Common myeloid progenitor, CD34-positive (primary cell): Measurements from ENCODE around the gene NRCAM.

Source experiments
- CTCF ChIA-PET: fragments of 350-600 bp; sonication (Branson Sonifier 250); formaldehyde crosslinking; loops from one replicate; lab custom pipeline; 2021; ENCODE audit warnings: antibody characterized with exemption; lab: Charles Lee
- POLR2A ChIA-PET: fragments of 350-600 bp; sonication (Branson Sonifier 250); formaldehyde crosslinking; loops from one replicate; lab custom pipeline; 2021; ENCODE audit warnings: antibody characterized with exemption; lab: Charles Lee
- DNase-seq, 3 donors: peaks; one replicate each; pipeline versions ENCODE4 v3.0.0 to v3.0.0-alpha.2; 2013
- H3K27ac ChIP-seq, 2 experiments: 1 replicate in 1 of 2; 2 replicates in 1 of 2; pipeline ENCODE4 v1.7.0; 2013; ENCODE audit warnings: inconsistent platforms in 2 of 2, low read length in 2 of 2, mild to moderate bottlenecking in 2 of 2, low read depth in 1 of 2, moderate library complexity in 1 of 2; ENCODE audit not compliant: severe bottlenecking in 2 of 2, insufficient read depth in 1 of 2, poor library complexity in 1 of 2
- H3K27me3 ChIP-seq, 5 experiments: replicated peaks in 2 of 5; 1 replicate in 3 of 5; 2 replicates in 2 of 5; pipeline versions ENCODE4 v1.6.1 to v1.7.0; 2013; ENCODE audit warnings: low read length in 4 of 5, mild to moderate bottlenecking in 2 of 5, moderate library complexity in 2 of 5, inconsistent platforms in 1 of 5; ENCODE audit not compliant: insufficient read depth in 5 of 5, control insufficient read depth in 4 of 5
- H3K36me3 ChIP-seq, 4 experiments: 1 replicate in 2 of 4; 2 replicates in 2 of 4; pipeline versions ENCODE4 v1.6.1 to v1.7.0; 2013; ENCODE audit warnings: low read length in 3 of 4, control low read depth in 1 of 4, mild to moderate bottlenecking in 1 of 4; ENCODE audit not compliant: control insufficient read depth in 4 of 4, insufficient read depth in 4 of 4
- H3K4me1 ChIP-seq, 4 experiments: 1 replicate in 3 of 4; 2 replicates in 1 of 4; pipeline versions ENCODE4 v1.6.1 to v1.7.1; 2013; ENCODE audit warnings: low read length in 3 of 4, mild to moderate bottlenecking in 3 of 4, control low read depth in 1 of 4, inconsistent platforms in 1 of 4, moderate library complexity in 1 of 4; ENCODE audit not compliant: control insufficient read depth in 4 of 4, insufficient read depth in 4 of 4; ENCODE audit errors: control extremely low read depth in 1 of 4
- H3K4me3 ChIP-seq, 7 experiments: 1 replicate in 4 of 7; 2 replicates in 3 of 7; pipeline versions ENCODE4 v1.5.1 to v1.7.0; 2013; ENCODE audit warnings: mild to moderate bottlenecking in 7 of 7, low read length in 6 of 7, moderate library complexity in 6 of 7, inconsistent platforms in 2 of 7, low read depth in 2 of 7, control low read depth in 1 of 7; ENCODE audit not compliant: insufficient read depth in 4 of 7, control insufficient read depth in 1 of 7; ENCODE audit errors: extremely low read depth in 1 of 7
- H3K9me3 ChIP-seq, 5 experiments: 1 replicate in 4 of 5; 2 replicates in 1 of 5; pipeline versions ENCODE4 v1.6.1 to v1.7.1; 2013; ENCODE audit warnings: low read length in 4 of 5, mild to moderate bottlenecking in 2 of 5, inconsistent platforms in 1 of 5, low read depth in 1 of 5, moderate library complexity in 1 of 5; ENCODE audit not compliant: control insufficient read depth in 4 of 5, insufficient read depth in 2 of 5; ENCODE audit errors: control extremely low read depth in 1 of 5
- WGBS: methylation state at CpG from one replicate; pipeline ENCODE4 v1.1.5; 2013; ENCODE audit not compliant: insufficient coverage; 5-methylcytosine and 5-hydroxymethylcytosine counted together

NRCAM gene

DNA sequence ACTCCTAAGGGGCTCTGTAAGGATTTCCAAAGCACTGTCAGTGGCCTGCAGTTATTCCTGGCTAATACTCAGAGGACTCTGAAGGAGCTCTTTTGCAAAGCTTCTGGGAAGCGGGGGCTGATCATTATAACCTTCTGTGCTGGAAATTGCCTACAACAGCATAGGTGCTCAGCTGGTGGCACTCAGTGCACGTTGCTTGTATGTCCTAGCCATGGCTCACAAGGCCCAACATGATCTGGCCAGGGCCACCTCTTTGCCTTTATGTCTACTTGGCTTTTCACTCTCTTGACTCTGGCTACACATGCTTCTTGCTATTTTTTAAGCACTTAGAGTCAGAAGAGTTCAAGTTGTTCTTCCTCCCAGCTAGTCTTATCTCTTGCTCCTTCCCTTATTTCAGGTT, 343.6 kb downstream of the NRCAM start:
- ChIA-PET CTCF (interaction anchor here (1.3 to 10.6 kb wide), 9 partner anchors 8 to 66 kb away, joined by 3 to 121 read pairs (median 5); no protein-coding TSS in a partner anchor), POLR2A (no interaction called here)
- Histone ChIP-seq H3K4me3 (no peak overlapping the region), H3K9me3 (no peaks in the 10 kb centered on the region), H3K27me3 (no peaks in the 10 kb centered on the region), H3K4me1 (no peaks in the 10 kb centered on the region), H3K36me3 (no peaks in the 10 kb centered on the region), H3K27ac (no peak overlapping the region)
- DNase-seq = no peak
- WGBS = 91% methylated on average over 2 of the region's 2 CpGs

DNA sequence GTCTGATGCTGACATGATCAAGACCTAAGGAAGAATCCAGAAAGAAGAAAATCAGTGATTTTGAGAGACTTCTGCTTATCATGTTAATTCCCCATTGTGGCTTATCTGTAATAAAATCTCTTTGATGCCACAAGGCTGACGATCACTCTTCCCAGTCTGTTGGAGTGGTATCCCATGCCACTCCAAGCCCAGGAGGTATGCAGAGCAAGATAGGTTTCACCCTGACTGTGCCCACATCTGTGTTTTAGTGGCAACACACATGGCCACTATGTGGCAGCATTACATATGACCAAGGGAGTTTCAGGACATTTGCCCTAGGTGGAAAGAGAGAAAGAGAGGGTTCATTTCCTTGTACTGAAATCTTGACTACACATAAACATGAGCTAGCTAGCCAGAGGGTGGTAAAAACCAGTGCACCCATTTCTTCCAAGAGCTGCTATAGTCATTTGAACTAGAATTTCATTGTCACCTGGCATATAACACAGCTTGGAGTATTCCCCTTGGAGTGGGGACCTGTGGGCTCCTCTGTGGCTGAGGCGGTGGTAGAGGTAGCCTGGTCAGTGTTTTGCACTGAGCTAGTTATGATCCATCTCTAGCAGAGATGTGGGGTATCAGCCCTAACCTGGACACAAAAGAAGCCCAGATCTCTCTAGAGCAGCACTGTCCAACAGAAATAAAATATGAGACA, 346.9 kb downstream of the NRCAM start:
- Histone ChIP-seq H3K27me3 (no peaks in the 10 kb centered on the region), H3K36me3 (no peaks in the 10 kb centered on the region), H3K4me1 (no peaks in the 10 kb centered on the region), H3K9me3 (no peaks in the 10 kb centered on the region), H3K4me3 (no peak overlapping the region), H3K27ac (no peak overlapping the region)
- DNase-seq = peak; percentile 29 to 48 (median 34)
- POLR2A ChIA-PET = no interaction called here
- 50% methylated on average over 2 of the region's 2 CpGs for WGBS
- CTCF ChIA-PET = interaction anchor here (0.6 to 10.6 kb wide), 9 partner anchors 9 to 39 kb away, joined by 3 to 121 read pairs (median 3); no protein-coding TSS in a partner anchor

DNA sequence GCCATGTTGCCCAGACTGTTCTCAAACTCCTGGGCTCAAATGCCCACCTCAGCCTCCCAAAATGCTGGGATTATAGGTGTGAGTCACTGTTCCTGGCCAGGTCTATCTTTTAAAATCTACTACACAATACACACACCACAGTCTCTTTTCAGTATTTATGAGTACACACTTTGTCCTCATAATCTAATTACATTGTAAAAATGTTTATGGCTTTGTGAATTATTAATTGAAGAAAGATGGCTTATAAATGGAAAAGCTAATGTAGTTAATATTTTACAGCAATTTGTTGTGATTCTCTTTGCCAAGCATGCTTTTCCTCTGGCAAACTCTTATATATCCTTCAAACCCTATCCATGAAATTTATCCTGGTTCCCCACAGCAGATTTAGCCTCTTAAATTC, 348.1 kb downstream of the NRCAM start:
- Histone ChIP-seq H3K27me3 (no peaks in the 10 kb centered on the region), H3K27ac (no peak overlapping the region), H3K9me3 (no peaks in the 10 kb centered on the region), H3K36me3 (no peaks in the 10 kb centered on the region), H3K4me3 (no peak overlapping the region), H3K4me1 (no peaks in the 10 kb centered on the region)
- DNase-seq = no peak
- ChIA-PET POLR2A (no interaction called here), CTCF (interaction anchor here (10.6 kb wide), 1 partner anchor 38 kb away, joined by 121 read pairs; no protein-coding TSS in a partner anchor)

DNA sequence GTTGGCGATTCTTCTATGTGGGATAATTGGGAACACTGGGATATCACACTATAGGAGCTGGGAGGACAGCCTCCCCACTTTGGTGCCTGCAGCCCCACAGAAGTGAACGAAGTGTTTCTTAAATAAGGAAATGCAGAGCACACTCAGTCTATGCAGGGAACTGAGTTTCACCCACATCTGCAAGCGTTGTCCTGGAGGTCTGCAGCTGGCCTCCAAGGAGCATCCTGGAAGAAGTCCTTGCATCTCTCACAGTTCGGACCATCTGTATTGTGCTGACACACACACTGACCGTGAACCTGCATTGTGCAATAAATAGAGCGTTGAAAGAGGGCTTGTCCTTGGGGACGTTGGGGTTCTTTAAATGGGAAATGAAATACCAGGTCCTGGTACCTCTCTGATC, 351.9 kb downstream of the NRCAM start:
- no peak overlapping the region for H3K27ac ChIP-seq
- H3K27me3 ChIP-seq = no peaks in the 10 kb centered on the region
- H3K4me1 ChIP-seq = no peaks in the 10 kb centered on the region
- POLR2A ChIA-PET = no interaction called here
- no peak for DNase-seq
- H3K9me3 ChIP-seq = no peaks in the 10 kb centered on the region
- CTCF ChIA-PET = interaction anchor here (1.3 to 10.6 kb wide), 2 partner anchors 9 to 41 kb away, joined by 5 to 121 read pairs; no protein-coding TSS in a partner anchor
- no peaks in the 10 kb centered on the region for H3K36me3 ChIP-seq
- no peak overlapping the region for H3K4me3 ChIP-seq
- WGBS = 92% methylated on average over 3 of the region's 7 CpGs

DNA sequence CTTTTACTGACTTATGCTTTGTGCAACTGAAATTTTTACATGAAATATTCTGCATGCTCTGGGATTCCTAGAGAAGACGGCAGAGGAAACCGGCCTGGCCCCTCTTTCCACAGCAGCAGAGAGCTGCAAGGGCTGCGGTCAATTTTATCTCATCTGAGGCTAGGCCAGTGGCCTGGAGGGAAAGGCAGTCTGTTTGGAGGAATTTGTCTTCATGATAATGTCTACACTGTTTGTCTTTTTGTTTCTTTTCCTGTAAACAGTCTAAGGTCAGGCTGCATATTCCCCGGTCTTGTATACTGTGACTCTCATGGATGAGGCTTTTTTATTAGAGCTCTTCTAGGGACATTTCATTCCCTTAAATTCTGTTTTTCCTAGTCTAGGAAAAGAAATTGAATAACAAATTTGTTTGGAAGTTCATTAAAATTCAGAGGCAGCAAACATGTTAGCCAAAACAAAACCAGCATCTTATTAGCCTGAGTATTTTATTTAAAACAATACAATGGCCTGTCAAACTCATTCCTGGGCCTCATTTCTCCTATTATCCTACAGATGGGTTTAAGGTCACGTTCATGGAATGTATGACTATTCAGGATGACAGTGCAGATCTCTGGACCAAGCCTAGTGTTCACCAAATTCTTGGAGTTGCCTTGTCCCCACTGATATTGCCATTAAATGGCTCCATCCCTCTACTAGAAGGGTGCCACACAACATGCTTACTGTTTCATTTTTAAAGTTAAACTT, 352.5 kb downstream of the NRCAM start:
- Histone ChIP-seq H3K36me3 (no peaks in the 10 kb centered on the region), H3K4me1 (no peaks in the 10 kb centered on the region), H3K27ac (peak overlapping the region in 1 of 2 experiments; percentile 53), H3K4me3 (no peak overlapping the region), H3K9me3 (no peaks in the 10 kb centered on the region), H3K27me3 (no peaks in the 10 kb centered on the region)
- CTCF ChIA-PET = interaction anchor here (1.3 to 10.6 kb wide), 2 partner anchors 10 to 42 kb away, joined by 5 to 121 read pairs; no protein-coding TSS in a partner anchor
- no peak for DNase-seq
- 92% methylated on average over 4 of the region's 5 CpGs for WGBS
- POLR2A ChIA-PET = no interaction called here

DNA sequence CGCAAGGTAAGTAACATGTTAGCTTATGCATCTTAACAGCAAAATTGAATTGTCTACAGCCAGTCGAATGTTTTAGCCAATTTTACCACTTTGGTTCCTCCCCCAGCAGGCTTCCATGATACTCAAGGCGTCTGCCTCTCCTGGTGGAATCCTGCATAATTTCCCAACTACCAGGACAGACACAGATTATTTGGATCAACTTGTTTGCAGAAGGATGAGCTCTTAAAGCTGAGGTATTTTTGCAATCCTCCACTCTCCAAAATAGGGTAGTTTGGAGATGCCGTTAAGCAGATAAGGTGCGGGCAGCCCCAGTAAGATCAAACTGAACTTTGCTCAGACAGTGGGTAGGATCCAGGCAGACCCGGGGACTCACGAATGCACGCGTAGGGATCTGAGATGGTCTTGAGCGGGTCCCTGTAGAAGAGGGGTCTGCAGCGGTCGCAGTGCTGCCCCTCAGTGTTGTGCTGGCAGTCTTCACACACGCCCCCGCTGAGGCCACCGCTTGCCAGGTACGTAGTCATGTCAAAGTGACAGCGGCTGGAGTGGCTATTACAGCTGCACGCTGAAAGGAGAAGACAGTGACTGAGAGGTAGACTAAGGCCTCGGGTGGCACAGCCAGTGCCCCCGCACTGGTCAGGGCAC, 353.4 kb downstream of the NRCAM start:
- no peak for DNase-seq
- POLR2A ChIA-PET = no interaction called here

More for the DNA sequence above, 353.4 kb downstream of the NRCAM start:
- CTCF ChIA-PET = interaction anchor here (0.9 to 1.0 kb wide), 2 partner anchors 11 to 43 kb away, joined by 3 to 4 read pairs; no protein-coding TSS in a partner anchor
- Histone ChIP-seq H3K27me3 (peaks cover 0 to 2% (median 0%) of the 10 kb centered on the region in 5 experiments), H3K4me3 (no peak overlapping the region), H3K4me1 (no peaks in the 10 kb centered on the region), H3K36me3 (no peaks in the 10 kb centered on the region), H3K9me3 (no peaks in the 10 kb centered on the region), H3K27ac (peak overlapping the region in 1 of 2 experiments; percentile 53)
- WGBS = 92% methylated on average over 20 of the region's 20 CpGs
